ENCODE results near the gene TSBP1.
"Not testable (repeated sequence)": the region's sequence is repeated elsewhere in the genome, so short reads cannot be mapped to it uniquely, and the experiment has no call there.

Gene TSBP1

GRCh38 chr6:32268459-32268858 is 103.2 kb downstream of the TSBP1 start:
- H3K27me3 ChIP-seq (ENCODE audit: control insufficient read depth, insufficient read depth, low read length); H3K9ac ChIP-seq (ENCODE audit: low read depth, low read length); H3K9me3 ChIP-seq (replicated peaks; ENCODE audit: low read length); H3K4me2 ChIP-seq (ENCODE audit: low read length); H3K4me1 ChIP-seq (ENCODE audit: control insufficient read depth, insufficient read depth, low read length); H3K4me3 ChIP-seq (ENCODE audit: low read length); H3K36me3 ChIP-seq (ENCODE audit: insufficient read depth, low read length): not testable (repeated sequence)

- no peaks in the 10 kb centered on the region for H3K9me3 ChIP-seq (replicated peaks; ENCODE audit: low read length)
- H3K4me3 ChIP-seq (ENCODE audit: low read length), result no peak overlapping the region
- H3K9ac ChIP-seq (ENCODE audit: low read depth, low read length), result no peak overlapping the region
- H3K4me1 ChIP-seq (ENCODE audit: control insufficient read depth, insufficient read depth, low read length), result no peaks in the 10 kb centered on the region
- peaks cover 9% of the 10 kb centered on the region for H3K27me3 ChIP-seq (ENCODE audit: control insufficient read depth, insufficient read depth, low read length)
- H3K4me2 ChIP-seq (ENCODE audit: low read length), result no peak overlapping the region
- H3K36me3 ChIP-seq (ENCODE audit: insufficient read depth, low read length), result no peaks in the 10 kb centered on the region
Observed at GRCh38 chr6:32267035-32267434, 104.7 kb downstream of the TSBP1 start.

- peaks cover 14% of the 10 kb centered on the region for H3K27me3 ChIP-seq (ENCODE audit: control insufficient read depth, insufficient read depth, low read length)
- not testable (repeated sequence) for H3K36me3 ChIP-seq (ENCODE audit: insufficient read depth, low read length); H3K4me2 ChIP-seq (ENCODE audit: low read length); H3K4me3 ChIP-seq (ENCODE audit: low read length); H3K4me1 ChIP-seq (ENCODE audit: control insufficient read depth, insufficient read depth, low read length); H3K9me3 ChIP-seq (replicated peaks; ENCODE audit: low read length); H3K9ac ChIP-seq (ENCODE audit: low read depth, low read length)
Observed at GRCh38 chr6:32257262-32257661, 114.4 kb downstream of the TSBP1 start.

GRCh38 chr6:32255199-32256153 is 116.2 kb downstream of the TSBP1 start:
- peak overlapping the region; percentile 87 for H3K4me2 ChIP-seq (ENCODE audit: low read length)
- H3K36me3 ChIP-seq (ENCODE audit: insufficient read depth, low read length), result no peaks in the 10 kb centered on the region
- H3K4me1 ChIP-seq (ENCODE audit: control insufficient read depth, insufficient read depth, low read length), result peaks cover 6% of the 10 kb centered on the region
- H3K27me3 ChIP-seq (ENCODE audit: control insufficient read depth, insufficient read depth, low read length), result peaks cover 20% of the 10 kb centered on the region
- peak overlapping the region; percentile 61 for H3K4me3 ChIP-seq (ENCODE audit: low read length)
- peak overlapping the region; percentile 58 for H3K9ac ChIP-seq (ENCODE audit: low read depth, low read length)
- no peaks in the 10 kb centered on the region for H3K9me3 ChIP-seq (replicated peaks; ENCODE audit: low read length)

GRCh38 chr6:32254761-32255198 is 116.9 kb downstream of the TSBP1 start:
- Histone ChIP-seq H3K9ac (ENCODE audit: low read depth, low read length) (peak overlapping the region; percentile 45), H3K4me1 (ENCODE audit: control insufficient read depth, insufficient read depth, low read length) (peaks cover 6% of the 10 kb centered on the region), H3K36me3 (ENCODE audit: insufficient read depth, low read length) (no peaks in the 10 kb centered on the region), H3K27me3 (ENCODE audit: control insufficient read depth, insufficient read depth, low read length) (peaks cover 15% of the 10 kb centered on the region), H3K9me3 (replicated peaks; ENCODE audit: low read length) (no peaks in the 10 kb centered on the region), H3K4me3 (ENCODE audit: low read length) (peak overlapping the region; percentile 59), H3K4me2 (ENCODE audit: low read length) (peak overlapping the region; percentile 87)

GRCh38 chr6:32252331-32253009 is 119.2 kb downstream of the TSBP1 start:
- Histone ChIP-seq H3K9me3 (replicated peaks; ENCODE audit: low read length) (no peaks in the 10 kb centered on the region), H3K4me3 (ENCODE audit: low read length) (no peak overlapping the region), H3K4me1 (ENCODE audit: control insufficient read depth, insufficient read depth, low read length) (peaks cover 6% of the 10 kb centered on the region), H3K27me3 (ENCODE audit: control insufficient read depth, insufficient read depth, low read length) (peaks cover 27% of the 10 kb centered on the region), H3K36me3 (ENCODE audit: insufficient read depth, low read length) (no peaks in the 10 kb centered on the region), H3K9ac (ENCODE audit: low read depth, low read length) (no peak overlapping the region), H3K4me2 (ENCODE audit: low read length) (no peak overlapping the region)

- H3K4me3 ChIP-seq (ENCODE audit: low read length), result no peak overlapping the region
- H3K4me2 ChIP-seq (ENCODE audit: low read length), result no peak overlapping the region
- no peaks in the 10 kb centered on the region for H3K9me3 ChIP-seq (replicated peaks; ENCODE audit: low read length)
- peaks cover 30% of the 10 kb centered on the region for H3K27me3 ChIP-seq (ENCODE audit: control insufficient read depth, insufficient read depth, low read length)
- H3K36me3 ChIP-seq (ENCODE audit: insufficient read depth, low read length), result no peaks in the 10 kb centered on the region
- H3K9ac ChIP-seq (ENCODE audit: low read depth, low read length), result no peak overlapping the region
- H3K4me1 ChIP-seq (ENCODE audit: control insufficient read depth, insufficient read depth, low read length), result peaks cover 2% of the 10 kb centered on the region
Observed at GRCh38 chr6:32249262-32249661, 122.4 kb downstream of the TSBP1 start.

GRCh38 chr6:32247401-32247800 is 124.3 kb downstream of the TSBP1 start:
- Histone ChIP-seq H3K4me1 (ENCODE audit: control insufficient read depth, insufficient read depth, low read length) (peaks cover 4% of the 10 kb centered on the region), H3K27me3 (ENCODE audit: control insufficient read depth, insufficient read depth, low read length) (peaks cover 32% of the 10 kb centered on the region), H3K9ac (ENCODE audit: low read depth, low read length) (no peak overlapping the region), H3K4me2 (ENCODE audit: low read length) (no peak overlapping the region), H3K9me3 (replicated peaks; ENCODE audit: low read length) (no peaks in the 10 kb centered on the region), H3K4me3 (ENCODE audit: low read length) (no peak overlapping the region), H3K36me3 (ENCODE audit: insufficient read depth, low read length) (no peaks in the 10 kb centered on the region)

GRCh38 chr6:32244946-32245398 is 126.7 kb downstream of the TSBP1 start:
- Histone ChIP-seq H3K4me2 (ENCODE audit: low read length) (peak overlapping the region; percentile 67), H3K9ac (ENCODE audit: low read depth, low read length) (peak overlapping the region; percentile 51), H3K4me3 (ENCODE audit: low read length) (no peak overlapping the region)

GRCh38 chr6:32244270-32244669 is 127.4 kb downstream of the TSBP1 start:
- Histone ChIP-seq H3K9me3 (replicated peaks; ENCODE audit: low read length) (no peaks in the 10 kb centered on the region), H3K27me3 (ENCODE audit: control insufficient read depth, insufficient read depth, low read length) (peaks cover 32% of the 10 kb centered on the region), H3K4me3 (ENCODE audit: low read length) (no peak overlapping the region), H3K36me3 (ENCODE audit: insufficient read depth, low read length) (no peaks in the 10 kb centered on the region), H3K9ac (ENCODE audit: low read depth, low read length) (no peak overlapping the region), H3K4me2 (ENCODE audit: low read length) (peak overlapping the region; percentile 67), H3K4me1 (ENCODE audit: control insufficient read depth, insufficient read depth, low read length) (peaks cover 4% of the 10 kb centered on the region)

More at GRCh38 chr6:32244946-32245398, 126.7 kb downstream of the TSBP1 start:
- H3K4me1 ChIP-seq (ENCODE audit: control insufficient read depth, insufficient read depth, low read length), result peaks cover 4% of the 10 kb centered on the region
- H3K27me3 ChIP-seq (ENCODE audit: control insufficient read depth, insufficient read depth, low read length), result peaks cover 32% of the 10 kb centered on the region
- H3K9me3 ChIP-seq (replicated peaks; ENCODE audit: low read length), result no peaks in the 10 kb centered on the region
- H3K36me3 ChIP-seq (ENCODE audit: insufficient read depth, low read length), result no peaks in the 10 kb centered on the region
